Mucosa of descending colon (tissue), 3 donors: Measurements from ENCODE around the gene C17orf113. TPM values are rescaled to one million over a fixed set of nuclear protein-coding genes. Genes with fewer than 3 reads are reported as not detected.

ENCODE experiments used
- ATAC-seq: fragments of 200-7000 bp; cut with Tn5 transposase; one replicate; pipeline ENCODE4 v1.9.1; 2020; ENCODE audit warnings: mild to moderate bottlenecking, moderate library complexity
- DNase-seq, 3 donors: peaks; one replicate each; pipeline ENCODE4 v3.0.0-alpha.2; 2020
- H3K36me3 ChIP-seq: fragments of 200-600 bp; one replicate; pipeline ENCODE4 v1.8.0; 2021; ENCODE audit warnings: low read depth, mild to moderate bottlenecking
- H3K4me1 ChIP-seq: fragments of 200-600 bp; one replicate; pipeline ENCODE4 v1.8.0; 2021; ENCODE audit warnings: low read depth, mild to moderate bottlenecking
- H3K4me3 ChIP-seq: fragments of 200-600 bp; one replicate; pipeline ENCODE4 v1.8.0; 2021; ENCODE audit warnings: mild to moderate bottlenecking
- H3K9me3 ChIP-seq: fragments of 200-600 bp; one replicate; pipeline ENCODE4 v1.8.0; 2021; ENCODE audit warnings: mild to moderate bottlenecking
- CTCF ChIP-seq: fragments of 200-600 bp; IDR thresholded peaks from one replicate; pipeline ENCODE4 v1.8.0; 2022; ENCODE audit warnings: antibody characterized with exemption, mild to moderate bottlenecking
- intact Hi-C, 2 donors: fragments of 100-400 bp; cut with DNase I in 1 of 2; cut with micrococcal nuclease in 1 of 2; formaldehyde crosslinking; loops; one replicate each; pipeline versions ENCODE4 v1.11.0 to v1.11.1; 2022; cut with DNase I, micrococcal nuclease
- total RNA-seq, 3 donors: library from RNA; stranded (reverse); fragmentation: NEBNext Ultra II Directional in 2 of 3; extraction: Animal tissue kit (Norgen Biotek cat#: 25700) in 2 of 3; gene quantifications; one replicate each; pipeline versions ENCODE4 v1.2.1 to v1.2.4, GENCODE V29; 2021 to 2023
- donor health status: DM: no; HTN: no; CAD: no; lungs with moderate emphysema.
- donor health status: DM: no; HTN: no; CAD: no.
- donor health status: DM: no; HTN: yes; CAD: no.

The C17orf113 gene
- total RNA-seq, 3 donors from 2014 or later = 1.2 to 3.8 (median 2.0) TPM

DNA sequence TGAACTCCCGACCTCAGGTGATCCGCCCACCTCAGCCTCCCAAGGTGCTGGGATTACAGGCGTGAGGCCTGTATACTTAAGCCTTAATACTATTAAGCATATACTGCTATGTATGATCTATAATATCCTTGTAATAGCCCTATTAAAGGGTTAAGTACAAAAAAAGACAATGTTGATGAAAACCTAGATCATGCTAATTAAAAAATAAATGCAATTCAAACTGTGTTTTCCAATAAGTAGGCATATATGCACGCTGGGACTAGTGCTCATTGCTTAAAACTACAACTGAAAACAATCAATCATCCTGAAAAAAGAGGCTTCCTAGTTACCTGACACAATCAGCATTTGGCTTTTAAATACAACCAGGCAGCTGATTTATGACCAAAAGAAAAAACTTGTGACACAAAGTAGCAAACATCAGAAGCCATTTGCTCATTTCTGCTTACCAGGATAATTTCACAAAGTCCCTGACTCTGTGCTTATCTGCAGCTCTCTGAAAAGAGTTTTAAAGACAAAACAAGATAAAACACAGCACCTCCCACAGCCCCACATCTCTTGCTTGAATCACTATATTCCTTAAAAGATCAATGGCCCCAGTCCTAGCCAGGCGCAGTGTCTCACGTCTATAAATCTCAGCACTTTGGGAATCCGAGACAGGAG is 36.8 kb upstream of the C17orf113 start:
- no peaks in the 10 kb centered on the region for H3K36me3 ChIP-seq
- intact Hi-C loops = no loop called here
- DNase-seq (peak in 1 of 3 donors; percentile 2), ATAC-seq (no peak)
- H3K9me3 ChIP-seq = no peaks in the 10 kb centered on the region
- H3K4me1 ChIP-seq = no peaks in the 10 kb centered on the region
- H3K4me3 ChIP-seq = no peak overlapping the region
- no peak for TF ChIP-seq CTCF

DNA sequence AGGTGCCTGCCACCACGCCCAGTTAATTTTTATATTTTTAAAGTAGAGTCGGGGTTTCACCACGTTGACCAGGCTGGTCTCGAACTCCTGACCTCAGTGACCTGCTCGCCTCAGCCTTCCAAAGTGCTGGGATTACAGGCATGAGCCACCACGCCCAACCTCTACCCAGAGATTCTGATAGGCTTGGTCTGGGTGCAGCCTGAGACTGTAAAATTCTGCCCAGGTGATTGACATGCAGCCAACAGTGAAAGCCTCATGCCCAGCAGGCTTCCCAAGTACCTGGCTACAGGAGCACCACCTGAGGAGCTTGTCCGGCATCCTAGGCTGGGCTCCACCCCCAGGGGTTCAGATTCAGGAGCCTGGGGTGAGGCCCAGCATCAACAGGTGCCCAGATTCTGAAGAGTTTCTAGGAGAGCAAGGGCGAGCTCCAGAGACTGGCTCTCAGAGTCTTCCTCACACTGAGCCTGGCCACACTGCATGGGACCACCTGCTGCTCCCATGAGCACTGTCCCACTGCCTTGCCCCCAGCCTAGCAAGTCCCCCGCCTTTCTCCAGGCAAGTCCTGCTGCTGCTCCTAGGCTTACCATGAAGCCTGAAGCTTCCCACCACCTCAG is 31.2 kb upstream of the C17orf113 start:
- Histone ChIP-seq H3K4me3 (no peak overlapping the region), H3K9me3 (no peaks in the 10 kb centered on the region), H3K36me3 (no peaks in the 10 kb centered on the region), H3K4me1 (no peaks in the 10 kb centered on the region)
- DNase-seq = no peak
- no peak for TF ChIP-seq CTCF
- ATAC-seq = peak; percentile 52
- intact Hi-C loops = no loop called here

DNA sequence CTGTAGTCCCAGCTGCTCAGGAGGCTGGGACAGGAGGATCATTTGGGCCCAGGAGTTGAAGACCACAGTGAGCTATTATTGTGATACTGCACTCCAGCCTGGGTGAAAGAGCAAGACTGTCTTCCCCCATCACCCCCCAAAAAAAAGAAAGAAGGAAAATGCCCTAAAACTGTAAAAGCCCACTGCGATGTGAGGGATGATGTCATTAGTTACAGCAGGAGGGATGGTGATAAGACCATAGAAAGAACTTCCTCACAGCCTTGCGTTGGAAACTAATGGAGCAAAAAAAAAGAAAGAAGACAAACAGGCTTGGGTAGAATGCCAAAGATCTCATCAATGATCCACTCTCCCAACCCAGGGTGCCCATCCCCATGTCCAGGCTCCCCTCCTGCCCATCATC is 29.1 kb upstream of the C17orf113 start:
- Histone ChIP-seq H3K4me3 (no peak overlapping the region), H3K9me3 (no peaks in the 10 kb centered on the region), H3K4me1 (no peaks in the 10 kb centered on the region), H3K36me3 (no peaks in the 10 kb centered on the region)
- TF ChIP-seq CTCF = no peak
- ATAC-seq = no peak
- intact Hi-C loops = no loop called here
- DNase-seq = no peak

- intact Hi-C loops = no loop called here
- no peak for ATAC-seq
Observed at GRCh38 chr17:42078396-42079043, 28.1 kb upstream of the C17orf113 start.

GRCh38 chr17:42077755-42078154 is 27.4 kb upstream of the C17orf113 start:
- Histone ChIP-seq H3K4me3 (no peak overlapping the region), H3K9me3 (no peaks in the 10 kb centered on the region), H3K36me3 (no peaks in the 10 kb centered on the region), H3K4me1 (no peaks in the 10 kb centered on the region)
- no peak for TF ChIP-seq CTCF
- intact Hi-C loops = no loop called here
- no peak for ATAC-seq
- DNase-seq = no peak

More at GRCh38 chr17:42078396-42079043, 28.1 kb upstream of the C17orf113 start:
- DNase-seq = no peak
- Histone ChIP-seq H3K9me3 (no peaks in the 10 kb centered on the region), H3K36me3 (no peaks in the 10 kb centered on the region), H3K4me3 (no peak overlapping the region), H3K4me1 (no peaks in the 10 kb centered on the region)
- no peak for TF ChIP-seq CTCF
